ENCODE results near the gene AVPR1A.

AVPR1A gene

GRCh38 chr12:63138488-63138887, 12.5 kb downstream of the AVPR1A start:
- TF ChIP-seq, protein P1, sequence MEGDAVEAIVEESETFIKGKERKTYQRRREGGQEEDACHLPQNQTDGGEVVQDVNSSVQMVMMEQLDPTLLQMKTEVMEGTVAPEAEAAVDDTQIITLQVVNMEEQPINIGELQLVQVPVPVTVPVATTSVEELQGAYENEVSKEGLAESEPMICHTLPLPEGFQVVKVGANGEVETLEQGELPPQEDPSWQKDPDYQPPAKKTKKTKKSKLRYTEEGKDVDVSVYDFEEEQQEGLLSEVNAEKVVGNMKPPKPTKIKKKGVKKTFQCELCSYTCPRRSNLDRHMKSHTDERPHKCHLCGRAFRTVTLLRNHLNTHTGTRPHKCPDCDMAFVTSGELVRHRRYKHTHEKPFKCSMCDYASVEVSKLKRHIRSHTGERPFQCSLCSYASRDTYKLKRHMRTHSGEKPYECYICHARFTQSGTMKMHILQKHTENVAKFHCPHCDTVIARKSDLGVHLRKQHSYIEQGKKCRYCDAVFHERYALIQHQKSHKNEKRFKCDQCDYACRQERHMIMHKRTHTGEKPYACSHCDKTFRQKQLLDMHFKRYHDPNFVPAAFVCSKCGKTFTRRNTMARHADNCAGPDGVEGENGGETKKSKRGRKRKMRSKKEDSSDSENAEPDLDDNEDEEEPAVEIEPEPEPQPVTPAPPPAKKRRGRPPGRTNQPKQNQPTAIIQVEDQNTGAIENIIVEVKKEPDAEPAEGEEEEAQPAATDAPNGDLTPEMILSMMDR (conservative IDR thresholded peaks at IDR 0.05; ENCODE audit: low read depth, low read length) = no peak
- no peak overlapping the region for H3K4me3 ChIP-seq (ENCODE audit: low read depth, low read length)
- no peak for DNase-seq (ENCODE audit: low read depth)

DNA sequence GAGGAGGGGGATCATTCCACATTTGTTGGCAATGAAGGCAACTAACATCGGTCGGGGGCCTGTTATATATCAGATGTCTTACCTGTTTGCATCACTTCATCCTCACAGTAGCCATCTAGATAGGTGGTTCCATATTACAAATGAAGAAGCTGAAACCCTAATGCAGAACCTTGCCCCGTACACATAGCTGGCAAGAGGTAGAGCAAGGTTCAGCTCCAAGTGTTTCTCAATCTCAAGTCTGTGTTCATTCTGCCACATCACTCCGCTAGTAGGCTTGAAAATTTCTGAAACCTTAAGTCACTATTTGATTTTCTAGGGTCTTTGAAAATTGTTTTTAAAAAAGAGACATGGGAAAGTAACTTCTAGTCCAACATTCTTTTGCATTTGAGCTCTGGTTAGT, 17.0 kb downstream of the AVPR1A start:
- DNase-seq (ENCODE audit: low read depth) = no peak
- TF ChIP-seq, protein P1 (conservative IDR thresholded peaks at IDR 0.05; ENCODE audit: low read depth, low read length) = no peak
- H3K4me3 ChIP-seq (ENCODE audit: low read depth, low read length) = no peak overlapping the region

DNA sequence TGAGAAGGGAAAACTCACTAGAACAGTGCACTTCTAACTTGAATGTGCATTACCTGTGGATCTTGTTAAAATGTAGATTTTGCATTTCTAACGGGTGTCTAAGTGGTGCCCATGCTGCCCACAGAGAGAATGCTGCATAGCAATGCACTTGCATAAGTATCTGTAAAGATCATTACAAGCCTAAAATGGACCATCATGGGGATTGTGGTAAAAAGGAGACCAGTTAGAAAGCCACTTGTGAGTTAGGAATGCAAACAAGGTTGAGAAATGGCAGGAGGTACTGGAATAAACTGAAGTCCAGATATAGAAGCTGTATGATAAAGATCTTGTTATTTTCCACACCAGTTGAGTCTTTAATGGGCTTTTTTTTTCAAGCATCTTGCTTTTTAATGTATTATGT, 18.8 kb downstream of the AVPR1A start:
- H3K4me3 ChIP-seq (ENCODE audit: low read depth, low read length) = no peak overlapping the region
- TF ChIP-seq, protein P1 (conservative IDR thresholded peaks at IDR 0.05; ENCODE audit: low read depth, low read length) = no peak
- no peak for DNase-seq (ENCODE audit: low read depth)

DNA sequence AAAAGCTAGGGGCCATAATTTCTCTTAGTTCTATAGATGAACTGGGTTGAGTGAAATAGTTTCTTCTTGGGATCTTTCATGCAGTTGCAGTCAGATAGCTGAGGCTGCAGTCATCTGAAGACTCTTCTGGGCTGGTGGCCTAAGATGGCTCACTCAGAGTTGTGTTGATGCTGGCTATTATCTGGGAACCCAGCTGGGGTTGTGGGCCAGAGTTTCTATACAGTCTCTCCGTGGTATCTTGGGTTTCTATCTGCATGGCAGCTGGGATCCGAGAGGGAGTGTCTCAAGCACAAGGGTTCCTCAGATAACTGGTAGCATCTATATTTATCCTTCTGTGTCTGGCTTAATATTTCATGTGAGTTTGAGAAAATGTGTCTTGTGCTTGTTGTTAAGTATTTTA, 21.1 kb downstream of the AVPR1A start:
- DNase-seq (ENCODE audit: low read depth) = no peak
- TF ChIP-seq, protein P1 (conservative IDR thresholded peaks at IDR 0.05; ENCODE audit: low read depth, low read length) = no peak
- no peak overlapping the region for H3K4me3 ChIP-seq (ENCODE audit: low read depth, low read length)

DNA sequence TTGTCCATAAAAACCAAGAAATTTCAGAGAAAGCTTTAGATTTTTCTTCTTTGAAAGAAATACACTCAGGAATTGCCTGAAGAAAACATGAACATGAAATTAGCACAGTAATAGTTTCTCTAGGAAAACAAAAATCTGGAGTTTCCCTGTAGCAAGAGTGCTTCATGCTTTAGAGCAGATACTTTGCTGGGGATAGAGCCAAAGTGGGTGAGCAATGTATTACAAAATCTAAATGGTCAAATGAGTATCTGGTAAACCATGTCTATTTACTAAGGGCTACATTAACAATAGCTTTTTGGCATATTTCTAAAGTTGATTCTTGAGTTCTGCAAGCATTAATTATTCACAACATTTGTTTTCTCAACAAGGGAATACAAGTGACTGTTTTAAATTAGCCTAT, 26.2 kb downstream of the AVPR1A start:
- no peak overlapping the region for H3K4me3 ChIP-seq (ENCODE audit: low read depth, low read length)
- peak; percentile 10 for DNase-seq (ENCODE audit: low read depth)
- TF ChIP-seq, protein P1 (conservative IDR thresholded peaks at IDR 0.05; ENCODE audit: low read depth, low read length) = no peak

GRCh38 chr12:63103494-63104131, 47.4 kb downstream of the AVPR1A start:
- TF ChIP-seq, protein P1 (conservative IDR thresholded peaks at IDR 0.05; ENCODE audit: low read depth, low read length) = peak; percentile 74
- peak; percentile 53 for DNase-seq (ENCODE audit: low read depth)

DNA sequence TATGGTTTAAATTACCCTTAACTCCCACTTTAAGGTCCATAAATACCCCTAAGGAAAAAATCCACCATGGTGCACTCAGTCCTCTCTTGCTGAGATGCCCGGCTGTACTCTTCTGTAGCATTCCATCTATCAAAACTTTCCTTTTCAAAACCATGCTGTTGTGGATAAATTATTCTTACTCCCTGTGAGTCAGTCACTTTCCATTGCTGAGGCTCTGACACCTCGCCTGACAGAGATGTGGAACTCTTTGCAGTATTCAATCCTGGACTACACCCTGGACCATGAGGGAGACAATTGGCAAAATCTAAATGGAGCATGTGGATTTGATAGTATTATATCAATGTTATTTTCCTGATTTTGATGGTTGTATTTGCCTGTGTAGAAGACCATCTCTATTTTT, 49.1 kb downstream of the AVPR1A start:
- no peak for DNase-seq (ENCODE audit: low read depth)
- TF ChIP-seq, protein P1 (conservative IDR thresholded peaks at IDR 0.05; ENCODE audit: low read depth, low read length) = no peak
- no peak overlapping the region for H3K4me3 ChIP-seq (ENCODE audit: low read depth, low read length)

More at GRCh38 chr12:63103494-63104131, 47.4 kb downstream of the AVPR1A start:
- H3K4me3 ChIP-seq (ENCODE audit: low read depth, low read length) = no peak overlapping the region
